HG03135 (cell line): ENCODE results near the gene TLX2.
A peak's percentile ranks its signal among the peaks of the same experiment; 100 is the strongest.
"Not testable (repeated sequence)": the region's sequence is repeated elsewhere in the genome, so short reads cannot be mapped to it uniquely, and the experiment has no call there.

Source experiments
- ATAC-seq: cut with Tn5 transposase; IDR thresholded peaks from one replicate; pipeline ENCODE4 v1.9.1; 2021; ENCODE audit warnings: mild to moderate bottlenecking, moderate library complexity; ENCODE audit not compliant: unreplicated experiment

The TLX2 gene

GRCh38 chr2:74514368-74515270, at the start of gene TLX2:
Gene TLX2 (plus strand): TSS chr2:74514450. CDS start chr2:74514807, 357 bp downstream.
- ATAC-seq: no peak

GRCh38 chr2:74470742-74471141, 43.5 kb upstream of the TLX2 start:
- not testable (repeated sequence) for ATAC-seq

- ATAC-seq: no peak
Observed at GRCh38 chr2:74471332-74472065, 42.8 kb upstream of the TLX2 start.

- peak; percentile 79 for ATAC-seq
Observed at GRCh38 chr2:74472086-74472944, 41.9 kb upstream of the TLX2 start, which contains the start of gene MRPL53. Gene MRPL53 (minus strand): TSS chr2:74472680. CDS start chr2:74472660, 20 bp downstream.

- ATAC-seq: no peak
Observed at GRCh38 chr2:74472945-74473258, 41.3 kb upstream of the TLX2 start.

- no peak for ATAC-seq
Observed at GRCh38 chr2:74474481-74474880, 39.8 kb upstream of the TLX2 start.

GRCh38 chr2:74474899-74475298, 39.4 kb upstream of the TLX2 start:
- ATAC-seq: no peak

- ATAC-seq: no peak
Observed at GRCh38 chr2:74481431-74481830, 32.8 kb upstream of the TLX2 start.

- ATAC-seq: peak; percentile 41
Observed at GRCh38 chr2:74481961-74482800, 32.1 kb upstream of the TLX2 start.

GRCh38 chr2:74482801-74483674, 31.2 kb upstream of the TLX2 start, which contains the start of the genes CCDC142 and TTC31:
Gene CCDC142 (minus strand): TSS chr2:74482998. CDS start chr2:74482837, 161 bp downstream.
Gene TTC31 (plus strand): TSS chr2:74483081. CDS start chr2:74483096, 15 bp downstream.
- peak; percentile 86 for ATAC-seq

- not testable (repeated sequence) for ATAC-seq
Observed at GRCh38 chr2:74483675-74484164, 30.5 kb upstream of the TLX2 start.

- ATAC-seq: no peak
Observed at GRCh38 chr2:74486141-74486540, 28.1 kb upstream of the TLX2 start.

GRCh38 chr2:74488643-74489481, 25.4 kb upstream of the TLX2 start:
- no peak for ATAC-seq

GRCh38 chr2:74489906-74490305, 24.3 kb upstream of the TLX2 start:
- ATAC-seq: no peak

GRCh38 chr2:74491648-74492544, 22.4 kb upstream of the TLX2 start:
- no peak for ATAC-seq

- no peak for ATAC-seq
Observed at GRCh38 chr2:74493546-74493945, 20.7 kb upstream of the TLX2 start.

GRCh38 chr2:74495440-74495839, 18.8 kb upstream of the TLX2 start:
- ATAC-seq: no peak
